H1 (cell line): ENCODE data around the gene NELL1.

Experiments
- EZH2 ChIP-seq: fragments of 200-600 bp; sonication (generic); IDR thresholded peaks from 2 replicates; pipeline ENCODE4 v1.7.1; 2012; ENCODE audit warnings: low read depth, mild to moderate bottlenecking, moderate library complexity, low read length, inconsistent platforms; ENCODE audit not compliant: severe bottlenecking
- POLR2A ChIP-seq, 2 experiments: IDR thresholded peaks; 1 replicate in 1 of 2; 2 replicates in 1 of 2; pipeline ENCODE4 v1.6.1; 2011; ENCODE audit warnings: low read depth in 2 of 2, low read length in 2 of 2, mild to moderate bottlenecking in 2 of 2; ENCODE audit errors: control extremely low read depth in 1 of 2
- SP1 ChIP-seq: IDR thresholded peaks from 2 replicates; pipeline ENCODE4 v1.6.1; 2011; ENCODE audit warnings: low read depth, low read length

- TF ChIP-seq SP1: no peak
- no peak for TF ChIP-seq EZH2
- TF ChIP-seq POLR2A (IDR thresholded peaks at IDR 0.05; ENCODE audit: control extremely low read depth in 1 of 2, low read depth in 2 of 2, low read length in 2 of 2): no peak
These were observed 450.0 kb downstream of the NELL1 start for GRCh38 chr11:21119411-21119810.
